ENCODE measurements around the gene AFP. TPM values are rescaled to one million over a fixed set of nuclear protein-coding genes. Genes with fewer than 3 reads are reported as not detected.

AFP gene
- total and polyA plus RNA-seq, 2 of the 13 experiments (the other 11 are each of a cell fraction or from before 2014, with no cell fraction given): 9,434 to 13,105 TPM

- TF ChIP-seq RBM39 (IDR thresholded peaks at IDR 0.05; ENCODE audit: low read depth, low read length, poor library complexity, severe bottlenecking) (no peak), ZNF138 (CRISPR knock-in tag; IDR thresholded peaks at IDR 0.05; ENCODE audit: low read depth) (no peak), ATF1 (CRISPR knock-in tag; IDR thresholded peaks at IDR 0.05) (peak; percentile 67; the same call in 1 of the 2 replicates), NR2F6 (IDR thresholded peaks at IDR 0.05) (peak; percentile 91), NR2F6 (CRISPR knock-in tag; IDR thresholded peaks at IDR 0.05) (peak; percentile 82), ZBTB34 (CRISPR knock-in tag; IDR thresholded peaks at IDR 0.05) (no peak), RERE (CRISPR knock-in tag; IDR thresholded peaks at IDR 0.05; ENCODE audit: low read depth) (peak; percentile 75), SOX5 (CRISPR knock-in tag; IDR thresholded peaks at IDR 0.05; ENCODE audit: borderline replicate concordance) (peak; percentile 76), YY1 (IDR thresholded peaks at IDR 0.05; ENCODE audit: insufficient read depth, insufficient replicate concordance, low read depth, low read length) (no peak), BCLAF1 (IDR thresholded peaks at IDR 0.05) (no peak), ZNF609 (CRISPR knock-in tag; IDR thresholded peaks at IDR 0.05; ENCODE audit: borderline replicate concordance) (peak; percentile 84; the same call in 1 of the 2 replicates), ETV5 (CRISPR knock-in tag; IDR thresholded peaks at IDR 0.05; ENCODE audit: borderline replicate concordance) (peak; percentile 17; the same call in 1 of the 2 replicates), TGIF2 (CRISPR knock-in tag; IDR thresholded peaks at IDR 0.05) (peak; percentile 47; the same call in 1 of the 2 replicates), ZNF33A (CRISPR knock-in tag; IDR thresholded peaks at IDR 0.05; ENCODE audit: borderline replicate concordance) (no peak), ZFP36L2 (CRISPR knock-in tag; IDR thresholded peaks at IDR 0.05) (no peak), FOXJ3 (CRISPR knock-in tag; IDR thresholded peaks at IDR 0.05; ENCODE audit: borderline replicate concordance) (peak; percentile 85; the same call in 1 of the 2 replicates)
Observed at GRCh38 chr4:73388887-73389286, 47.1 kb upstream of the AFP start (continued).
